Suprapubic skin (tissue), 4 donors: Measurements from ENCODE around the gene ZNF473. TPM values are rescaled to one million over a fixed set of nuclear protein-coding genes. Genes with fewer than 3 reads are reported as not detected.

Source experiments
- DNase-seq, 2 donors: peaks; one replicate each; pipeline ENCODE4 v3.0.0-alpha.2; 2019; ENCODE audit warnings: low spot score in 2 of 2
- H3K27ac ChIP-seq: fragments of 200-600 bp; sonication (generic); one replicate; pipeline ENCODE4 v1.5.1; 2019
- H3K27me3 ChIP-seq: fragments of 200-600 bp; sonication (generic); one replicate; pipeline ENCODE4 v1.5.1; 2019
- H3K36me3 ChIP-seq: fragments of 200-600 bp; sonication (generic); one replicate; pipeline ENCODE4 v1.5.1; 2019
- H3K4me1 ChIP-seq: fragments of 200-600 bp; sonication (generic); one replicate; pipeline ENCODE4 v1.5.1; 2019
- H3K4me3 ChIP-seq: fragments of 200-600 bp; sonication (generic); one replicate; pipeline ENCODE4 v1.5.1; 2019; ENCODE audit warnings: mild to moderate bottlenecking
- H3K9me3 ChIP-seq: fragments of 200-600 bp; sonication (generic); one replicate; pipeline ENCODE4 v1.5.1; 2019
- CTCF ChIP-seq, 2 donors: fragments of 200-600 bp in 1 of 2; fragments of 450-650 bp in 1 of 2; sonication (generic) in 1 of 2; IDR thresholded peaks; one replicate each; pipeline ENCODE4 v1.5.1; 2016 to 2019; ENCODE audit warnings: antibody characterized with exemption in 2 of 2, mild to moderate bottlenecking in 1 of 2, moderate library complexity in 1 of 2
- EP300 ChIP-seq: sonication (generic); formaldehyde crosslinking; IDR thresholded peaks from one replicate; pipeline ENCODE4 v1.6.1; 2017; ENCODE audit warnings: antibody characterized with exemption
- POLR2A ChIP-seq, 2 donors: fragments of 450-650 bp; IDR thresholded peaks; one replicate each; pipeline ENCODE4 v1.6.1; 2017; ENCODE audit warnings: antibody characterized with exemption in 2 of 2, mild to moderate bottlenecking in 2 of 2, moderate library complexity in 2 of 2
- POLR2AphosphoS5 ChIP-seq, 3 donors: sonication (generic); formaldehyde crosslinking; IDR thresholded peaks; one replicate each; pipeline ENCODE4 v1.6.1; 2017; ENCODE audit warnings: antibody characterized with exemption in 3 of 3
- WGBS: methylation state at CpG from one replicate; pipeline ENCODE4 v1.1.5; 2018; 5-methylcytosine and 5-hydroxymethylcytosine counted together
- total RNA-seq, 4 donors: library from RNA; depleted of rRNA; stranded (reverse); fragments of >200 nt; gene quantifications; one replicate each; pipeline ENCODE4 v1.1.0, GENCODE V29; 2016

ZNF473 gene
- total RNA-seq, 4 donors from 2014 or later: 8.5 to 18.5 (median 12.2) TPM

GRCh38 chr19:50000038-50000840 lies 25.6 kb upstream of the ZNF473 start:
- Histone ChIP-seq H3K36me3 (peaks cover 91% of the 10 kb centered on the region), H3K4me1 (peaks cover 17% of the 10 kb centered on the region), H3K9me3 (no peaks in the 10 kb centered on the region), H3K4me3 (no peak overlapping the region), H3K27me3 (no peaks in the 10 kb centered on the region), H3K27ac (no peak overlapping the region)
- DNase-seq: no peak
- WGBS: 88% methylated on average over 18 of the region's 20 CpGs
- TF ChIP-seq EP300 (no peak), POLR2A (IDR thresholded peaks at IDR 0.05) (no peak), POLR2AphosphoS5 (IDR thresholded peaks at IDR 0.05) (no peak), CTCF (IDR thresholded peaks at IDR 0.05) (no peak)

GRCh38 chr19:50000841-50001557 lies 24.8 kb upstream of the ZNF473 start:
- 87% methylated on average over 15 of the region's 16 CpGs for WGBS
- Histone ChIP-seq H3K27me3 (no peaks in the 10 kb centered on the region), H3K36me3 (peaks cover 91% of the 10 kb centered on the region)

GRCh38 chr19:50001775-50002174 lies 24.0 kb upstream of the ZNF473 start:
- no peak for DNase-seq
- no peaks in the 10 kb centered on the region for H3K9me3 ChIP-seq
- H3K4me3 ChIP-seq: no peak overlapping the region
- no peaks in the 10 kb centered on the region for H3K27me3 ChIP-seq
- 94% methylated on average over 6 of the region's 8 CpGs for WGBS
- TF ChIP-seq POLR2A (IDR thresholded peaks at IDR 0.05): no peak
- TF ChIP-seq EP300: no peak
- TF ChIP-seq POLR2AphosphoS5 (IDR thresholded peaks at IDR 0.05): no peak
- no peak for TF ChIP-seq CTCF (IDR thresholded peaks at IDR 0.05)
- H3K27ac ChIP-seq: no peak overlapping the region
- H3K36me3 ChIP-seq: peaks cover 91% of the 10 kb centered on the region
- peaks cover 17% of the 10 kb centered on the region for H3K4me1 ChIP-seq

More at GRCh38 chr19:50000841-50001557, 24.8 kb upstream of the ZNF473 start:
- peaks cover 17% of the 10 kb centered on the region for H3K4me1 ChIP-seq
- no peak overlapping the region for H3K27ac ChIP-seq
- no peak overlapping the region for H3K4me3 ChIP-seq
- TF ChIP-seq EP300 (no peak), POLR2AphosphoS5 (IDR thresholded peaks at IDR 0.05) (no peak), POLR2A (IDR thresholded peaks at IDR 0.05) (no peak), CTCF (IDR thresholded peaks at IDR 0.05) (no peak)
- DNase-seq: no peak
- H3K9me3 ChIP-seq: no peaks in the 10 kb centered on the region

- Histone ChIP-seq H3K36me3 (peaks cover 91% of the 10 kb centered on the region), H3K9me3 (no peaks in the 10 kb centered on the region), H3K4me3 (no peak overlapping the region), H3K27ac (no peak overlapping the region), H3K27me3 (no peaks in the 10 kb centered on the region), H3K4me1 (peaks cover 17% of the 10 kb centered on the region)
- 71% methylated on average over 5 of the region's 6 CpGs for WGBS
- no peak for DNase-seq
- no peak for TF ChIP-seq CTCF (IDR thresholded peaks at IDR 0.05)
- no peak for TF ChIP-seq POLR2A (IDR thresholded peaks at IDR 0.05)
- no peak for TF ChIP-seq EP300
- TF ChIP-seq POLR2AphosphoS5 (IDR thresholded peaks at IDR 0.05): no peak
These were observed 23.3 kb upstream of the ZNF473 start for GRCh38 chr19:50002386-50002960.

GRCh38 chr19:50003254-50003788 lies 22.5 kb upstream of the ZNF473 start:
- Histone ChIP-seq H3K4me3 (no peak overlapping the region), H3K9me3 (no peaks in the 10 kb centered on the region), H3K27ac (no peak overlapping the region), H3K36me3 (peaks cover 91% of the 10 kb centered on the region), H3K4me1 (peaks cover 17% of the 10 kb centered on the region), H3K27me3 (no peaks in the 10 kb centered on the region)
- no peak for DNase-seq
- 90% methylated on average over 17 of the region's 17 CpGs for WGBS
- TF ChIP-seq CTCF (IDR thresholded peaks at IDR 0.05): no peak
- no peak for TF ChIP-seq POLR2A (IDR thresholded peaks at IDR 0.05)
- TF ChIP-seq EP300: no peak
- no peak for TF ChIP-seq POLR2AphosphoS5 (IDR thresholded peaks at IDR 0.05)
